Activated CD8-positive, alpha-beta memory T cell treated with anti-CD3 and anti-CD28 coated beads for 4 hours (primary cell): ENCODE data around the gene NDUFC2.
"Not testable (repeated sequence)": the region's sequence is repeated elsewhere in the genome, so short reads cannot be mapped to it uniquely, and the experiment has no call there.

Source experiments
- DNase-seq, 2 donors: peaks; one replicate each; pipeline ENCODE4 v3.0.0-alpha.2; 2020; ENCODE audit warnings: low read depth in 2 of 2

Gene NDUFC2

GRCh38 chr11:78080084-78080817 is 589 bp upstream of the NDUFC2 start:
- DNase-seq, result no peak

- no peak for DNase-seq
Observed at GRCh38 chr11:78078218-78079167, 1.2 kb downstream of the NDUFC2 start.

GRCh38 chr11:78077592-78077991 is 2.1 kb downstream of the NDUFC2 start:
- not testable (repeated sequence) for DNase-seq

- DNase-seq, result no peak
Observed at GRCh38 chr11:78076733-78077403, 2.8 kb downstream of the NDUFC2 start.

GRCh38 chr11:78074756-78075155 is 4.9 kb downstream of the NDUFC2 start:
- no peak for DNase-seq

GRCh38 chr11:78072455-78072854 is 7.2 kb downstream of the NDUFC2 start:
- DNase-seq, result no peak

- DNase-seq, result no peak
Observed at GRCh38 chr11:78071717-78072116, 7.9 kb downstream of the NDUFC2 start.

GRCh38 chr11:78070621-78071020 is 9.0 kb downstream of the NDUFC2 start:
- DNase-seq, result no peak

- no peak for DNase-seq
Observed at GRCh38 chr11:78069465-78069864, 10.2 kb downstream of the NDUFC2 start.

GRCh38 chr11:78067704-78068103 is 12.0 kb downstream of the NDUFC2 start:
- no peak for DNase-seq

- no peak for DNase-seq
Observed at GRCh38 chr11:78066471-78066870, 13.2 kb downstream of the NDUFC2 start.

GRCh38 chr11:78065203-78065602 is 14.5 kb downstream of the NDUFC2 start:
- DNase-seq, result no peak

- DNase-seq, result no peak
Observed at GRCh38 chr11:78063440-78064181, 16.1 kb downstream of the NDUFC2 start, which contains the start of gene THRSP. THRSP (plus strand) TSS chr11:78063861; CDS start chr11:78063882, 21 bp downstream.

- no peak for DNase-seq
Observed at GRCh38 chr11:78062671-78063070, 17.0 kb downstream of the NDUFC2 start.

- DNase-seq, result no peak
Observed at GRCh38 chr11:78061921-78062311, 17.7 kb downstream of the NDUFC2 start.

GRCh38 chr11:78061088-78061920 is 18.4 kb downstream of the NDUFC2 start:
- no peak for DNase-seq

GRCh38 chr11:78060533-78060932 is 19.1 kb downstream of the NDUFC2 start:
- DNase-seq, result no peak

GRCh38 chr11:78059749-78060328 is 19.8 kb downstream of the NDUFC2 start:
- DNase-seq, result not testable (repeated sequence)

- DNase-seq, result no peak
Observed at GRCh38 chr11:78057462-78058055, 22.1 kb downstream of the NDUFC2 start.

GRCh38 chr11:78056093-78056492 is 23.6 kb downstream of the NDUFC2 start:
- no peak for DNase-seq
